ENCODE results near the gene CTXND1.
"Not testable (repeated sequence)": the region's sequence is repeated elsewhere in the genome, so short reads cannot be mapped to it uniquely, and the experiment has no call there.

The CTXND1 gene

DNA sequence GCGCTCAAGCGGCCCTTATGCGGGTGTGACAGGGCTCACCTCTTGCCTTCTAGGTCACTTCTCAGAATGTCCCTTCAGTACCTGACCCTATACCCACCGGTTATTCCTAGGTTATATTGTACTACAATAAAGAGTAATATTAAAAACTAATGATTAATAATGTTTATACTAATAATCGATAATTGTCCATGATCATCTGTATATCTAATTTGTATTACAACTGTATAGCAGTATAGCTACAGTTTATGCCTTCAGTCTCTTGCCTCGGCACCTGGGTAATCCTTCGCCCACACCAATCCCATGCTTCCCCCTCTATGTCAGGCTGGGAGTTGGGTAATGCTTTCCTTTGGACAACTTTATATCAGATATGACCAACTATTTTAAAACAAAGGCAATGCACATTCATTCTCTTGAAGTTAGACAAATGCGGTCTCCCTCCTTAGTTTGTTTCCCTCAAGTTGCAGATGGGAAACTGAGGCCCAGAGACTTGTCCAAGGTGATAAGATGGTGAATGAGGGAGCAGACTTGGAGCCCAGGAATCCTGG lies 95.8 kb downstream of the CTXND1 start:
- no peak for DNase-seq

DNA sequence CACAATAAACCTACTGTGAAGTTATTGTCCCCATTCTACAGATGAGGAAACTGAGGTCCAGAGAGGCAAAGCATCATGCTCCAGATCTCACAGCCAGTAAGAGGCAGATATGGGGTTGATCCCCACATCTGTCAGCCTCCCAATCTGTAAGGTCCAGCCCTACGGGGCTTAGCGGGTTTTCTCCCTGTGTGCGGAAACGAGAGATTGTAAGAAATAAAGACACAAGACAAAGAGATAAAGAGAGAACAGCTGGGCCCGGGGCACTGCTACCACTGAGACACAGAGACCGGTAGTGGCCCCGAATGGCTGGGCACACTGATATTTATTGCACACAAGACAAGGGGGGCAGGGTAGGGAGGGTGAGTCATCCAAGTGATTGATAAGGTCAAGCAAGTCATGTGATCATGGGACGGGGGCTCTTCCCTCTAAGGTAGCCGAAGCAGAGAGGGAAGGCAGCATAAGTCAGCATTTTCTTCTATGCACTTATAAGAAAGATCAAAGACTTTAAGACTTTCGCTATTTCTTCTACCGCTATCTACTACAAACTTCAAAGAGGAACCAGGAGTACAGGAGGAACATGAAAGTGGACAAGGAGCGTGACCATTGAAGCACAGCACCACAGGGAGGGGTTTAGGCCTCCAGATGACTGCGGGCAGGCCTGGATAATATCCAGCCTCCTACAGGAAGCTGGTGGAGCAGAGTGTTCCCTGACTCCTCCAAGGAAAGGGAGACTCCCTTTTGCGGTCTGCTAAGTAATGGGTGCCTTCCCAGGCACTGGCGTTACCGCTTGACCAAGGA lies 96.4 kb downstream of the CTXND1 start:
- DNase-seq = not testable (repeated sequence)

DNA sequence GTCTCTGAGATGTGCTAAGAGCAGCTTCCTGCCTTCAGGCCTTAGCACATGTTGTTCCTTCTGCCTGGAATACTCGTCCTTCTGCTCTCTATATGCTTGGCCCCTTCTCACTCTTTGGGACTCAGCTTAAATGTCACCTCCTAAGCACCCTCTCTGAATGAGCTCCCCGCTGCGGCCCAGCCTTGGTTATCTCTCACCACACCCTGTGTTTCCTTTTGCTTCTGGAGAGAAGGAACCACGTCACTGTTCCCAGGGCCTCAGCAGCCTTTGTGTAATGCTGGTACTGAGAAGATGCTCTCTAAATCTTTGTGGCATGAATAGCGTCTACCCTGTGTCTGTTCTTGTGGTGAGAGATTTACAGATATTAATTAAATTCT lies 97.0 kb downstream of the CTXND1 start:
- DNase-seq = no peak

DNA sequence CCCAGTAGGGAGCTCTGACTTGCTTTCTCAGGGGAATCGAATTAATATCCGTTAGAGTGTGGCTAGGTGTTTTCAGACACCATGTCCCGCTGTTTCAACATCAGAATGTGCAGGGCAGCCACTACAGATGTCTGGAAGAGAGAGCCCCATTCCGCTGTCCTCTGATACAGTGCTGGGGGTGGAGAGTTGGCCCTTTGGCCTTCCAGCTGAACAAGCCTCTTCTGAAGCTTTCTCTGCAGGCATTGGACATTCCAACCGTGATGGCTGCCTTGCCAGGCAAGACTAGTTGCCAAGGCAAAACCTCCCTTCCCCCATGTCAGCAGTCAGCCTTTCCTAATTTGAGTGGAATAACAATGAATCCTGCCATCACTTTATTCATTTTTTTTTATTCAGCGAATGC lies 97.7 kb downstream of the CTXND1 start:
- DNase-seq = no peak

DNA sequence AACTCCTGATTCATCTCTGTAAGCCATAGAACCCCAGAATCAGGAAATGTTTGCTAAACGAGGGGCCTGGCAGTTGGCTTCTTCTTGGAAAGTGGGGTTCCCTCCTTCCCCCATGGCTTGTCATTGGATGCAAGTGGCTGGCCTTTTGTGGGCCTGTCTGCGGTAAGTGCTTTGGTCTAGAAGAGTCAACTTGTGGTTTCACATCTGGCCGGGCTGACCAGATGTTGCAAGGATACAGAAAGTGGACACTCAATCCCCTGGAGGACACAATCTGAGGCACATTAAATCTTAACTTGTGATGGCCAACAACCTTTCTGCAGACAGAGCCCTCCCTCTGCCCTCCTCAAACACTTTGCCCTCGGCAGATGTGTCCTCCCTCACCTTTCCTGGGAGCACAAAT lies 98.1 kb downstream of the CTXND1 start:
- DNase-seq = no peak

DNA sequence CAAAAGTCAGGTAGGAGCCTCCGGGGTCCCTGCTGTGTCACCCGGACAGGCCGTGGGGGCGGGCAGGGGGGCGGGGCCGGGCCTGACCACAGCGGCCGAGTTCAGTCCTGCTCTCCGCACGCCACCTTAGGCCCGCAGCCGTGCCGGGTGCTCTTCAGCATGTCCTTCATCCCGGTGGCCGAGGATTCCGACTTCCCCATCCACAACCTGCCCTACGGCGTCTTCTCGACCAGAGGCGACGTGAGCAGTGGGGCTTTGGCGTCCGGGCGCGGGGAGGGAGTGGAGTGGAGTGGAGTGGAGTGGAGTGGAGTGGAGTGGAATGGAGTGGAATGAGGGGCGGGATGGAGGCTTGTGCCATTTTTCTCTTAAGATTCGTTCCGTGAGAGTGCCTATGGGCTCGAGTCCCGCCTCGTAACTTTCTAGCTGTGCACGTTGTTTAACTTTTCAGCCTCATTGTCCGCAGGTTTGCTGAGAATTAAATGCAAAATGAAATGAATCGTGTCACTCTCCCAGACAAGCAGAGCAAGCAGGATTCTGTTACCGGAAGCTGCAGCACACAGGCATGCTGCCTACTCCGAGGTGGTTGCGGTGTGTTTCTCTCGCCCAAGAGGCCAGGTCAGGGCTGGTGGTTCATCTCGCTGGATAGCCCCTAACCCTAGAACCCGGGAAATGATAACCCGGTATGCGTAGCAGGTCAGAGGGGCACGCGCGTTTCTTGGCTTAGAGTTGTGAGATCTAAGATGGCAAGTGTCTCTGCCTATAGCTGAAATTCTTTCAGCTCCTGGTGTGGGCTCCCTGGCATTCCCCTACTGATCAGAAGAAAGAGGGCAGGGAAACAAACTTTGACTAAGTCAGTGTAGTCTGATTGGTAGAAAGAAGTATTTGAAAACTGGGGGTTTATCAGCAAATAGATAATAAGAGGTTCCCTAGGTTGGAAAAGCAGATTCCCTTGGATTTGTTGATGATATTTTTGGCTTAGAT lies 98.8 kb downstream of the CTXND1 start, which contains the start of gene FAH:
Gene FAH (plus strand): TSS at position 104 of the 981 bp plus-strand sequence. CDS start 56 bp downstream, at position 160.
- peak; percentile 31 for DNase-seq

DNA sequence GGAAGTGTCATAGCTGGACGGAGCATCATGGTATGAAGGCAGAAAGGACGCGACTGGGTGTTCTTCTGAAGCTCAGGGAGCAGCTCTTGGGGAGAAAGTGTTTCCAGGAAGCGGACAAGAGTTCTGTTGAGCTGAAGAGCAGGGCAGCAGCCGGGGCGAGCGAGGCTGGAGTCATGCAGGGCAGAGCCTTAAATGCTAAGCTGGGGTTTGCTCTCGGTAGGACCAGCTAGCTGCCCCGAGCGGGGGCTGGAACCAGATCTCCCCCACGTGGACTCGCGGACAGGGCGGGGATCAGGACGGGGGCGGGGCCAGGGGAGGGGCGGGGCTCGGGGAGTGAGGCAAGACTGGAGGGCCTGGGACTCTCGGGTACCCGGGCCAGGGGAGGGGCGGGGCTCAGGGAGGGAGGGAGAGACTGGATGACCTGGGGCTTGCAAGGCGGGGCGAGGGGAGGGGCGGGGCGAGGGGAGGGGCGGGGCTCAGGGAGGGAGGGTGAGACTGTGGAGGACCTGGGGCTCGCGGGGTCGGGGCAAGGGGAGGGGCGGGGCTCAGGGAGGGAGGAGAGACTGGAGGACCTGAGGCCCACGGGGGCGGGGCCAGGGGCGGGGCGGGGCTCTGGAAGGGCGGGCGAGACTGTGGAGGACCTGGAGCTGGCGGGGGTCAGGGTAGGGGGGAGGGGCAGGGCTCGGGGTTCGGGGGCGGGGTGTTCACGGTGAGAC lies 99.7 kb downstream of the CTXND1 start:
- DNase-seq = peak; percentile 88

DNA sequence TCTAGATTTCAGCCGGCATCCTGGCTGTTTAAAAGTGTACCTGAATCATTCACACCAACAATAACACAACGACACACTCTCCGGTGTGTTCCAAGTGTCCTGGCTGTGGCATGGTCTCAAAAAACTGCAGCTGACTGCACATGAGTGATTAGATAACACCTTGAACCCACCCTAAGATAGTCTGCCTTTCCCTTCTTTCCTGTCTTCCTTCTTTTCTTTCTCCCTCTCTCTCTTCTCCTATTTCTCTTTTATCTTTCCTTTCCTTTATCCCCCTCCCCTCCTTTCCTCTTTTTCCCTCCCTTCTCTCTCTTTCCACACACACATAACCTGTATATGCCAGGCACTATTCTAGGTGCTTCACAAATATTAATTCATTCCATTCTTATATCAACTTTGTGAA lies 100.4 kb downstream of the CTXND1 start:
- DNase-seq = no peak

DNA sequence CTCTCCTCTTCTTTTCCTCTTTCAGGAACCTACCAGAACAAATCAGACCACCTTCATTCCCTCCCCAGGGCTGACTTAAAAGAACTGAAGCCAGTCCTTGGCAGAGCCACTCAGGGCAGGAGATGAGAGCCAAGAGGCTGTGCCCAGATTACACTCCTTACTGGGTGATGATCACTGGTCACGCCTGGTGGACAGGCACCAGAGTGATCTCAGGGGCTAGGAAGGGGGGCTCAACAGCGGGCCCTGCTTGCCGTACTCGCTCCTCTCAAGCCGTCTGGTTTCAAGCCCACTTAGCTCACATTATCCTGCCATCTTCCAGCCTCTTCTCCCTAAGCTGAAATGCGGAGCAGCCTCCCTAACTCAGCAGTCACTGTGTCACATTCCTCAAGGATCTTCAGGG lies 100.9 kb downstream of the CTXND1 start:
- DNase-seq = no peak
